ENCODE measurements around the gene KYNU.

The KYNU gene

DNA sequence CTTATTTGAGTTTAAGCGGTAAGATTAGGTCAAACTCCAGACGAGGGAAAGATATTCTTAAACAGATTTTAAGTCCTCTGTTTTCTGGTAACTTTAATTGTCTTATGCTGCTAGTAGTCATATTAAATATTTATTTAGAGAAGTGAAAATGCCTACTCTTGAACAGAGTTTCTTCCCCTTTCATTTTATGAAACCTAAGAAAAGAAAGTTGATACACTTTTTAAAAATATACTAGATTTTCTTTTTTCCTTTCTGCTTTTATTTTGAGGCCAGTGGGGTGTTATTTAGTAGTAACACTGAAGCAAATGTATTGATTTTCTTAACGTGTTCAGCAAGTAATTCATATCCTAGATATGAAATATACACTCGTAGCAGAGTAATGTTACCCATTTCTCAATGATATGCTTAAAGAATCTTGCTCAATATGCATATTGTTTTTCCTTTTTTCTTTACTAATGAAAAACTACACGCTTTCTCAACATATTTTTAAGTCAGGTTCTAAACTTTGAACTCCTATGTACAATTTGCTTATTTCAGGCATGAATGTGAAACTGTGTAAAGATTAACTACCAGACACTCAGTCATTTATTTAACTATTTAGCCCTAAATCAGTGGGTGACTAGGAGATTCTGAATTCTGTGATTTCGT lies 691 bp downstream of the KYNU start (continued):
- TF ChIP-seq ZNF70 (CRISPR knock-in tag; IDR thresholded peaks at IDR 0.05) (no peak), RARB (CRISPR knock-in tag; IDR thresholded peaks at IDR 0.05) (no peak), SNAI2 (CRISPR knock-in tag; IDR thresholded peaks at IDR 0.05) (no peak), ZFP3 (CRISPR knock-in tag; IDR thresholded peaks at IDR 0.05) (no peak), ARNTL (CRISPR knock-in tag; IDR thresholded peaks at IDR 0.05; ENCODE audit: borderline replicate concordance, low read depth) (no peak), ZNF8 (CRISPR knock-in tag; IDR thresholded peaks at IDR 0.05) (no peak), ISL1 (CRISPR knock-in tag; IDR thresholded peaks at IDR 0.05) (no peak), CSDC2 (CRISPR knock-in tag; IDR thresholded peaks at IDR 0.05) (no peak), ZFP30 (CRISPR knock-in tag; IDR thresholded peaks at IDR 0.05) (no peak), ZNF565 (CRISPR knock-in tag; conservative IDR thresholded peaks at IDR 0.05; ENCODE audit: low read depth) (no peak)
- TF ChIP-seq, protein P1, sequence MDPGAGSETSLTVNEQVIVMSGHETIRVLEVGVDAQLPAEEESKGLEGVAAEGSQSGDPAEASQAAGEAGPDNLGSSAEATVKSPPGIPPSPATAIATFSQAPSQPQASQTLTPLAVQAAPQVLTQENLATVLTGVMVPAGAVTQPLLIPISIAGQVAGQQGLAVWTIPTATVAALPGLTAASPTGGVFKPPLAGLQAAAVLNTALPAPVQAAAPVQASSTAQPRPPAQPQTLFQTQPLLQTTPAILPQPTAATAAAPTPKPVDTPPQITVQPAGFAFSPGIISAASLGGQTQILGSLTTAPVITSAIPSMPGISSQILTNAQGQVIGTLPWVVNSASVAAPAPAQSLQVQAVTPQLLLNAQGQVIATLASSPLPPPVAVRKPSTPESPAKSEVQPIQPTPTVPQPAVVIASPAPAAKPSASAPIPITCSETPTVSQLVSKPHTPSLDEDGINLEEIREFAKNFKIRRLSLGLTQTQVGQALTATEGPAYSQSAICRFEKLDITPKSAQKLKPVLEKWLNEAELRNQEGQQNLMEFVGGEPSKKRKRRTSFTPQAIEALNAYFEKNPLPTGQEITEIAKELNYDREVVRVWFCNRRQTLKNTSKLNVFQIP (CRISPR knock-in tag; IDR thresholded peaks at IDR 0.05; ENCODE audit: borderline replicate concordance, low read depth): no peak
- TF ChIP-seq, protein P2, sequence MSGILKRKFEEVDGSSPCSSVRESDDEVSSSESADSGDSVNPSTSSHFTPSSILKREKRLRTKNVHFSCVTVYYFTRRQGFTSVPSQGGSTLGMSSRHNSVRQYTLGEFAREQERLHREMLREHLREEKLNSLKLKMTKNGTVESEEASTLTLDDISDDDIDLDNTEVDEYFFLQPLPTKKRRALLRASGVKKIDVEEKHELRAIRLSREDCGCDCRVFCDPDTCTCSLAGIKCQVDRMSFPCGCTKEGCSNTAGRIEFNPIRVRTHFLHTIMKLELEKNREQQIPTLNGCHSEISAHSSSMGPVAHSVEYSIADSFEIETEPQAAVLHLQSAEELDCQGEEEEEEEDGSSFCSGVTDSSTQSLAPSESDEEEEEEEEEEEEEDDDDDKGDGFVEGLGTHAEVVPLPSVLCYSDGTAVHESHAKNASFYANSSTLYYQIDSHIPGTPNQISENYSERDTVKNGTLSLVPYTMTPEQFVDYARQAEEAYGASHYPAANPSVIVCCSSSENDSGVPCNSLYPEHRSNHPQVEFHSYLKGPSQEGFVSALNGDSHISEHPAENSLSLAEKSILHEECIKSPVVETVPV (CRISPR knock-in tag; IDR thresholded peaks at IDR 0.05): no peak

DNA sequence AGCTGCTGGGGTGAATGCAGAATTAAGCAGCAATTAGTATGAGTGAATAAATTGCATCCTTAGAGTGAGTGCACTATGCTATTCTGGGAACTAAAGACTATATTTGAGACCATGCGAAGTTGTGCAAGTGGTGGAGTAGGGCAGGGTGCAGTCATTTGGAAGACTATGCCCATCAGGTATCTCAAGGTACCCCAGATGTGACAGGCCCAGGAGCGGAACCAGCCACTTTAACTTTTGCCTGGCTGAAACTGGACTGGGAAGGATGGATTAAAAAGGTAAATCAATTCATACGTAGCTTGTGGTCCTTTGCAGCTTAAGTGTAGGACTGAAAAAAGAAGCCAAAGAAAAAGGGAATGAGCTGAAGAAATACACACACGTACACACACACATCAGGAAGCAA lies 1.7 kb downstream of the KYNU start:
- TF ChIP-seq CSDC2 (CRISPR knock-in tag; IDR thresholded peaks at IDR 0.05): no peak
- TF ChIP-seq, protein P3, sequence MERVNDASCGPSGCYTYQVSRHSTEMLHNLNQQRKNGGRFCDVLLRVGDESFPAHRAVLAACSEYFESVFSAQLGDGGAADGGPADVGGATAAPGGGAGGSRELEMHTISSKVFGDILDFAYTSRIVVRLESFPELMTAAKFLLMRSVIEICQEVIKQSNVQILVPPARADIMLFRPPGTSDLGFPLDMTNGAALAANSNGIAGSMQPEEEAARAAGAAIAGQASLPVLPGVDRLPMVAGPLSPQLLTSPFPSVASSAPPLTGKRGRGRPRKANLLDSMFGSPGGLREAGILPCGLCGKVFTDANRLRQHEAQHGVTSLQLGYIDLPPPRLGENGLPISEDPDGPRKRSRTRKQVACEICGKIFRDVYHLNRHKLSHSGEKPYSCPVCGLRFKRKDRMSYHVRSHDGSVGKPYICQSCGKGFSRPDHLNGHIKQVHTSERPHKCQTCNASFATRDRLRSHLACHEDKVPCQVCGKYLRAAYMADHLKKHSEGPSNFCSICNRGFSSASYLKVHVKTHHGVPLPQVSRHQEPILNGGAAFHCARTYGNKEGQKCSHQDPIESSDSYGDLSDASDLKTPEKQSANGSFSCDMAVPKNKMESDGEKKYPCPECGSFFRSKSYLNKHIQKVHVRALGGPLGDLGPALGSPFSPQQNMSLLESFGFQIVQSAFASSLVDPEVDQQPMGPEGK (CRISPR knock-in tag; IDR thresholded peaks at IDR 0.05; ENCODE audit: borderline replicate concordance): no peak
- no peak for TF ChIP-seq ZNF8 (CRISPR knock-in tag; IDR thresholded peaks at IDR 0.05)
- TF ChIP-seq, protein P2 (CRISPR knock-in tag; IDR thresholded peaks at IDR 0.05): no peak
- TF ChIP-seq ZNF565 (CRISPR knock-in tag; conservative IDR thresholded peaks at IDR 0.05; ENCODE audit: low read depth): no peak
- no peak for TF ChIP-seq ARNTL (CRISPR knock-in tag; IDR thresholded peaks at IDR 0.05; ENCODE audit: borderline replicate concordance, low read depth)
- TF ChIP-seq GLIS3 (CRISPR knock-in tag; IDR thresholded peaks at IDR 0.05): no peak
- TF ChIP-seq ZC3H10 (CRISPR knock-in tag; IDR thresholded peaks at IDR 0.05): no peak
- no peak for TF ChIP-seq BACH2 (CRISPR knock-in tag; IDR thresholded peaks at IDR 0.05; ENCODE audit: borderline replicate concordance)
- no peak for ATAC-seq

DNA sequence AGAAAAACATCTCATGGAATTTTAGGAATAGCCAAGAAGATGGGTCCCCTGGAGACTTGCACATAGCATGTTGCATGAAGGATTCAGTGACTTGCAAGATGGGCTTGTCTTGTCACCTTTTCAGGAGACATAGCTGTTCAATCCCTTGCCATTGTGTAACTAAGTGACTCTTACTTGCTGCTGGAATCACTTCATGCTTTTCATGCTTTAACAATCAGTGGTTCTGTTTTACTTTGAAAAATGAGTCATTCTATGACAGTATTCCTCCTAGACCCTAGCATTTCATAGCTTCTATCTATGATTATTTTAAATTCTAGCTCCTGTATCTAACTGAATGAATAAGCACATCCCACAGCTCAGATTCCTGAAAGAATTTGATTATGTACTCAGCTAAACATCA lies 2.8 kb downstream of the KYNU start:
- no peak for ATAC-seq
- TF ChIP-seq ZNF565 (CRISPR knock-in tag; conservative IDR thresholded peaks at IDR 0.05; ENCODE audit: low read depth): no peak
- TF ChIP-seq PPARA (CRISPR knock-in tag; IDR thresholded peaks at IDR 0.05; ENCODE audit: borderline replicate concordance): no peak
- TF ChIP-seq TOX (CRISPR knock-in tag; IDR thresholded peaks at IDR 0.05; ENCODE audit: borderline replicate concordance): no peak
- no peak for TF ChIP-seq ZFP3 (CRISPR knock-in tag; IDR thresholded peaks at IDR 0.05)
- TF ChIP-seq OSR1 (CRISPR knock-in tag; IDR thresholded peaks at IDR 0.05): no peak
- TF ChIP-seq ISL1 (CRISPR knock-in tag; IDR thresholded peaks at IDR 0.05): no peak
- no peak for TF ChIP-seq CSDC2 (CRISPR knock-in tag; IDR thresholded peaks at IDR 0.05)
- TF ChIP-seq, protein P3 (CRISPR knock-in tag; IDR thresholded peaks at IDR 0.05; ENCODE audit: borderline replicate concordance): no peak
- TF ChIP-seq, protein P1 (CRISPR knock-in tag; IDR thresholded peaks at IDR 0.05; ENCODE audit: borderline replicate concordance, low read depth): no peak
- no peak for TF ChIP-seq ZNF8 (CRISPR knock-in tag; IDR thresholded peaks at IDR 0.05)
- no peak for TF ChIP-seq BACH2 (CRISPR knock-in tag; IDR thresholded peaks at IDR 0.05; ENCODE audit: borderline replicate concordance)
- TF ChIP-seq RARB (CRISPR knock-in tag; IDR thresholded peaks at IDR 0.05): no peak
- no peak for TF ChIP-seq ESRRG (CRISPR knock-in tag; IDR thresholded peaks at IDR 0.05)
